B cell (primary cell): ENCODE results near the gene RREB1. TPM values are rescaled to one million over a fixed set of nuclear protein-coding genes. Genes with fewer than 3 reads are reported as not detected.

Experiments used
- ATAC-seq: fragments of 200-7000 bp; cut with Tn5 transposase; one replicate; pipeline ENCODE4 v1.10.0; 2021; ENCODE audit warnings: low read depth, mild to moderate bottlenecking, moderate number of reproducible peaks, moderate library complexity
- CTCF ChIA-PET: fragments of 350-600 bp; sonication (Branson Sonifier 250); formaldehyde crosslinking; loops from one replicate; lab custom pipeline; 2021; ENCODE audit warnings: antibody characterized with exemption, inconsistent platforms; lab: Charles Lee
- POLR2A ChIA-PET: fragments of 350-600 bp; sonication (Branson Sonifier 250); formaldehyde crosslinking; loops from one replicate; lab custom pipeline; 2021; ENCODE audit warnings: antibody characterized with exemption; lab: Charles Lee
- DNase-seq: peaks from one replicate; pipeline ENCODE4 v3.0.0; 2013
- H2AFZ ChIP-seq: 2 replicates; pipeline ENCODE4 v1.6.1; 2012; ENCODE audit warnings: mild to moderate bottlenecking, low read depth, low read length; ENCODE audit not compliant: insufficient read depth, poor library complexity, severe bottlenecking
- H3K27ac ChIP-seq, 2 donors: 1 replicate in 1 of 2; 2 replicates in 1 of 2; pipeline ENCODE4 v1.5.1; 2012 to 2013; ENCODE audit warnings: low read length in 2 of 2, mild to moderate bottlenecking in 2 of 2, moderate library complexity in 1 of 2
- H3K27me3 ChIP-seq, 4 experiments: fragments of 200-600 bp in 1 of 4; sonication (generic) in 1 of 4; replicated peaks in 1 of 4; 1 replicate in 2 of 4; 2 replicates in 2 of 4; pipeline versions ENCODE4 v1.6.1 to v1.7.0; 2013 to 2016; ENCODE audit warnings: low read length in 3 of 4, mild to moderate bottlenecking in 2 of 4, mixed read lengths in 1 of 4, moderate library complexity in 1 of 4; ENCODE audit not compliant: insufficient read depth in 4 of 4, control insufficient read depth in 3 of 4; ENCODE audit errors: control extremely low read depth in 1 of 4
- H3K36me3 ChIP-seq, 2 experiments: replicated peaks in 1 of 2; 1 replicate in 1 of 2; 2 replicates in 1 of 2; pipeline versions ENCODE4 v1.6.1 to v1.7.1; 2013; ENCODE audit warnings: low read length in 1 of 2; ENCODE audit not compliant: insufficient read depth in 2 of 2, control insufficient read depth in 1 of 2; ENCODE audit errors: control extremely low read depth in 1 of 2, extremely low read depth in 1 of 2
- H3K4me1 ChIP-seq, 2 donors: fragments of 200-600 bp in 1 of 2; sonication (generic) in 1 of 2; 1 replicate in 1 of 2; 2 replicates in 1 of 2; pipeline versions ENCODE4 v1.5.1 to v1.6.1; 2013 to 2017; ENCODE audit warnings: low read length in 2 of 2; ENCODE audit not compliant: control insufficient read depth in 2 of 2, insufficient read depth in 2 of 2
- H3K4me2 ChIP-seq: replicated peaks from 2 replicates; pipeline ENCODE3; 2012; ENCODE audit warnings: mild to moderate bottlenecking, low read depth, low read length; ENCODE audit not compliant: poor library complexity, severe bottlenecking
- H3K4me3 ChIP-seq, 5 experiments: fragments of 200-600 bp in 1 of 5; sonication (generic) in 1 of 5; 1 replicate in 3 of 5; 2 replicates in 2 of 5; pipeline versions ENCODE4 v1.5.1 to v1.7.0; 2011 to 2016; ENCODE audit warnings: low read length in 4 of 5, mild to moderate bottlenecking in 4 of 5, low read depth in 2 of 5, control low read depth in 1 of 5, moderate library complexity in 1 of 5; ENCODE audit not compliant: insufficient read depth in 1 of 5; ENCODE audit errors: control extremely low read depth in 1 of 5, extremely low read depth in 1 of 5
- H3K79me2 ChIP-seq: fragments of 200-600 bp; sonication (generic); one replicate; pipeline ENCODE4 v1.6.0; 2016; ENCODE audit warnings: low read length; ENCODE audit not compliant: control insufficient read depth, insufficient read depth
- H3K9ac ChIP-seq: fragments of 200-600 bp; sonication (generic); 2 replicates; pipeline ENCODE4 v1.6.1; 2017; ENCODE audit warnings: mild to moderate bottlenecking, low read length, moderate library complexity
- H3K9me3 ChIP-seq, 3 donors: one replicate each; pipeline versions ENCODE4 v1.6.1 to v1.7.1; 2013; ENCODE audit warnings: low read length in 2 of 3; ENCODE audit not compliant: control insufficient read depth in 2 of 3, insufficient read depth in 1 of 3; ENCODE audit errors: control extremely low read depth in 1 of 3
- H4K20me1 ChIP-seq: 2 replicates; pipeline ENCODE4 v1.6.0; 2012; ENCODE audit warnings: mild to moderate bottlenecking, low read length; ENCODE audit not compliant: insufficient read depth, control insufficient read depth, poor library complexity, severe bottlenecking
- H3K27ac Mint-ChIP-seq: one replicate; pipeline ENCODE4 v1.8.0; 2021; ENCODE audit warnings: mixed read lengths
- H3K27me3 Mint-ChIP-seq: one replicate; pipeline ENCODE4 v1.8.0; 2021; ENCODE audit warnings: mixed read lengths
- H3K4me1 Mint-ChIP-seq: one replicate; pipeline ENCODE4 v1.8.0; 2021; ENCODE audit warnings: mixed read lengths
- H3K4me3 Mint-ChIP-seq: one replicate; pipeline ENCODE4 v1.8.0; 2021; ENCODE audit warnings: mixed read lengths
- H3K9me3 Mint-ChIP-seq: one replicate; pipeline ENCODE4 v1.8.0; 2022; ENCODE audit warnings: mixed read lengths; ENCODE audit not compliant: insufficient read depth
- CTCF ChIP-seq: fragments of 200-600 bp; IDR thresholded peaks from one replicate; pipeline ENCODE4 v1.8.0; 2022; ENCODE audit warnings: antibody characterized with exemption, mild to moderate bottlenecking
- EZH2 ChIP-seq: IDR thresholded peaks from 2 replicates; pipeline ENCODE4 v1.6.1; 2012; ENCODE audit warnings: borderline replicate concordance, low read depth, mild to moderate bottlenecking, moderate library complexity, low read length; ENCODE audit not compliant: insufficient read depth, poor library complexity, severe bottlenecking
- WGBS: methylation state at CpG from one replicate; pipeline ENCODE4 v1.1.5; 2013; ENCODE audit warnings: missing lambda C conversion rate; ENCODE audit not compliant: insufficient coverage; 5-methylcytosine and 5-hydroxymethylcytosine counted together
- intact Hi-C: fragments of 100-400 bp; cut with micrococcal nuclease; formaldehyde crosslinking; loops from one replicate; pipeline ENCODE4 v1.10.0; 2022
- polyA plus RNA-seq: library from polyadenylated mRNA; depleted of rRNA; stranded (reverse); fragments of >200 nt; gene quantifications from 2 replicates; pipeline ENCODE4 v1.2.3, GENCODE V29; 2012
- total RNA-seq, 2 donors: library from RNA; stranded (reverse); fragments of 120-200 nt in 1 of 2; gene quantifications; 1 replicate in 1 of 2; 2 replicates in 1 of 2; pipeline versions ENCODE4 v1.2.3 to v1.2.4, GENCODE V29; 2013 to 2022

Gene RREB1
- total and polyA plus RNA-seq, 2 donors (not counting 1 experiment from before 2014, with no cell fraction given) = 10.4 to 58.6 TPM

- Histone ChIP-seq H3K36me3 (peaks cover 3 to 69% of the 10 kb centered on the region in 2 experiments), H3K4me3 (no peak overlapping the region), H4K20me1 (no peaks in the 10 kb centered on the region), H3K27ac (no peak overlapping the region), H3K4me1 (peaks cover 0 to 7% of the 10 kb centered on the region in 2 donors), H3K79me2 (peaks cover 14% of the 10 kb centered on the region), H3K9ac (no peak overlapping the region), H2AFZ (no peak overlapping the region), H3K4me2 (no peak overlapping the region), H3K27me3 (no peaks in the 10 kb centered on the region), H3K9me3 (no peaks in the 10 kb centered on the region)
- ChIA-PET POLR2A (no interaction called here), CTCF (interaction anchor here (0.9 kb wide), 1 partner anchor 10 kb away, joined by 3 read pairs; no protein-coding TSS in a partner anchor)
- no peak overlapping the region for H3K4me3 Mint-ChIP-seq
- WGBS = 96% methylated on average over 20 of the region's 21 CpGs
- DNase-seq (no peak), ATAC-seq (no peak)
- TF ChIP-seq CTCF (no peak), EZH2 (no peak)
- no peaks in the 10 kb centered on the region for H3K9me3 Mint-ChIP-seq
- H3K4me1 Mint-ChIP-seq = peaks cover 8% of the 10 kb centered on the region
- intact Hi-C loops = no loop called here
- no peak overlapping the region for H3K27ac Mint-ChIP-seq
- no peaks in the 10 kb centered on the region for H3K27me3 Mint-ChIP-seq
Observed at GRCh38 chr6:7228662-7229375, 121.1 kb downstream of the RREB1 start.
